B cell (primary cell): ENCODE results near the gene SSUH2.

Experiments used
- EZH2 ChIP-seq: IDR thresholded peaks from 2 replicates; pipeline ENCODE4 v1.6.1; 2012; ENCODE audit warnings: borderline replicate concordance, low read depth, mild to moderate bottlenecking, moderate library complexity, low read length; ENCODE audit not compliant: insufficient read depth, poor library complexity, severe bottlenecking
- TF ChIP-seq, protein P1 (sequence below): fragments of 200-600 bp; IDR thresholded peaks from one replicate; pipeline ENCODE4 v1.8.0; 2022; ENCODE audit warnings: antibody characterized with exemption, mild to moderate bottlenecking

DNA sequence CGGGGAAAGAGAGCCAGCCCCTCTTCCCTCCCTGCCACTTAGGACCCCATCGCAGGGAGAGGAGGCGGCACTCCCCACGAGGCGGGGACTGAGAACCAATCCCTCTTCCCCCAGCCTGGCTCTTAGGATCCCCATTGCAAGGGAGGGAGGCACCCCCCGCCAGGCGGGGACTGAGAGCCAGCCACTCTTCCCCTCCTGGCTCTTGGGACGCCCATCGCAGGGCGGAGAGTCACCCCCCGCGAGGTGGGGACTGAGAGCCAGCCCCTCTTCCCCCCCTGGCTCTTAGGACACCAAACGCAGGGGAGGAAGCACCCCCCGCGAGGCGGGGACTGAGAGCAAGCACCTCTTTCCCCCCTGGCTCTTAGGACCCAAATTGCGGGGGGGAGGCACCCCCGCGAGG lies 34.2 kb upstream of the SSUH2 start:
- TF ChIP-seq, protein P1, sequence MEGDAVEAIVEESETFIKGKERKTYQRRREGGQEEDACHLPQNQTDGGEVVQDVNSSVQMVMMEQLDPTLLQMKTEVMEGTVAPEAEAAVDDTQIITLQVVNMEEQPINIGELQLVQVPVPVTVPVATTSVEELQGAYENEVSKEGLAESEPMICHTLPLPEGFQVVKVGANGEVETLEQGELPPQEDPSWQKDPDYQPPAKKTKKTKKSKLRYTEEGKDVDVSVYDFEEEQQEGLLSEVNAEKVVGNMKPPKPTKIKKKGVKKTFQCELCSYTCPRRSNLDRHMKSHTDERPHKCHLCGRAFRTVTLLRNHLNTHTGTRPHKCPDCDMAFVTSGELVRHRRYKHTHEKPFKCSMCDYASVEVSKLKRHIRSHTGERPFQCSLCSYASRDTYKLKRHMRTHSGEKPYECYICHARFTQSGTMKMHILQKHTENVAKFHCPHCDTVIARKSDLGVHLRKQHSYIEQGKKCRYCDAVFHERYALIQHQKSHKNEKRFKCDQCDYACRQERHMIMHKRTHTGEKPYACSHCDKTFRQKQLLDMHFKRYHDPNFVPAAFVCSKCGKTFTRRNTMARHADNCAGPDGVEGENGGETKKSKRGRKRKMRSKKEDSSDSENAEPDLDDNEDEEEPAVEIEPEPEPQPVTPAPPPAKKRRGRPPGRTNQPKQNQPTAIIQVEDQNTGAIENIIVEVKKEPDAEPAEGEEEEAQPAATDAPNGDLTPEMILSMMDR = no peak
- TF ChIP-seq EZH2 = no peak
